HG03097 (cell line): ENCODE data around the gene DHRS4L2.
"Not testable (repeated sequence)": the region's sequence is repeated elsewhere in the genome, so short reads cannot be mapped to it uniquely, and the experiment has no call there.

ENCODE experiments used
- ATAC-seq: cut with Tn5 transposase; IDR thresholded peaks from one replicate; pipeline ENCODE4 v1.9.1; 2021; ENCODE audit not compliant: unreplicated experiment, low FRiP score

The DHRS4L2 gene

DNA sequence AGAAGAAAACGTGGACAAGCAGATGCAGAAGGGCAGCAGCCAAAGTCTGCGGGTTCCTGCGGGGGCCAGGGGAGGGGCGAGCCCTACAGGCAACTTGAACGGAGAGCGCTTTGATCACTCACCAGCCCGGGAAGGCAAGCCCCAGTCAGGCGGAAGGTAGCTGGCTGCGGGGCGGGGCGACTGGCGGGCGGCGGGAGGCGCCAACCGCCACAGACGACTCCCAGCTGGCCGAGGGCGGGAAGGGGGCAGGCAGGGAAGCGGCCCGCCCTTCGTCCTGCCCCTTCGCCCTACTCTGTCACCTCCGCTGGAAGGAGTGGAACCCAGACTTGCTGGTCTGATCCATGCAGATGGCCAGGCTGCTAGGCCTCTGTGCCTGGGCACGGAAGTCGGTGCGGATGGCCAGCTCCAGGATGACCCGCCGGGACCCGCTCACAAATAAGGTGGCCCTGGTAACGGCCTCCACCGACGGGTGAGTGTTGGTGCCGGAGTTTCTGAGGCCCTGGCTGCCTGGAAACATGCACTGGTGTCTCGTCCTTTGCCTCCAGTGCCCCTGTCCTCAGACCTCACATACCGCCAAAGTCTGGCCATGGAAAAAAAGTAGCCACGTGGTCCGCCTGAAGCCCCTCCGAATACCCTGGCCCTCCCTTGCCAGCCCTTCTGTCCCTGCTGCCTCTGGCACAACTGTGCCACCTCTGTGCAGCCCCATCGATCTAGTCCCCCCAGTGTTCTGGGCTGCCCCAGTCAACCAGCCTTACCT lies at the start of gene DHRS4L2:
DHRS4L2 (plus strand) TSS at position 323 of the 757 bp plus-strand sequence; CDS start at position 342, 19 bp downstream.
- ATAC-seq: peak; percentile 72

GRCh38 chr14:23939607-23940326 lies 49.0 kb upstream of the DHRS4L2 start:
- ATAC-seq: no peak

GRCh38 chr14:23941230-23941629 lies 47.5 kb upstream of the DHRS4L2 start:
- no peak for ATAC-seq

GRCh38 chr14:23941669-23942068 lies 47.1 kb upstream of the DHRS4L2 start:
- no peak for ATAC-seq

- no peak for ATAC-seq
Measured at GRCh38 chr14:23942587-23942986, 46.1 kb upstream of the DHRS4L2 start.

GRCh38 chr14:23949069-23949468 lies 39.7 kb upstream of the DHRS4L2 start:
- ATAC-seq: not testable (repeated sequence)

- ATAC-seq: no peak
Measured at GRCh38 chr14:23950411-23951135, 38.2 kb upstream of the DHRS4L2 start.

- ATAC-seq: not testable (repeated sequence)
Measured at GRCh38 chr14:23951136-23951466, 37.6 kb upstream of the DHRS4L2 start.

DNA sequence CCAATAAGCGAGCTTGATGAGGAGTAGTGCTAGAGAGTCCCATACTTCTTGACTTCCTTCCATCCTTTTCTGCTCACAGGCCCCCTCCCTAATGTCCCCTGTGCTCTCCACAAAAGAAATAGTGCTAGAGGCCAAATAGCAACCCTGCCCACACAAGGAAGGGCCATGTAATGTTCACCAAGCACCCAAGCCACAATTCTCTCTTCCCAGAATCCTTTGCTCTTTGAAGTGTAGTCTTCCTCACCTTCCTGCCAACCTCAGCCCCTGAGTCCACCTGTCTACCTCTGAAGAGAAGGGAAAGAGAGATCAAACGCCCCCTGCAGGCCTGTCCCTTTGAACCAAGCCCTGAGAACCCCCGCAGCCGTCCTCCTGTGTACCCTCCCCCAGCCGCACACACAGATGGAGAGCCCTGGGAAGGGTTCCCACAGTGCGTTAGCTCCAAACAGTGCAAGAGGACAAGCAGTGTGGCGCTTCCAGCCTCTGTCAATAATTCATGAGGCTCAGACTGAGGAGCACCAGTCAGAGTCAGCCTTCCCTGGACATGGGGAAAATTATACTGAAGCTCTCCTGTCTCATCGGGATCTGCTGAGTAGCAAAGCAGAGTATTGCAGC lies 37.0 kb upstream of the DHRS4L2 start:
- ATAC-seq: no peak

- not testable (repeated sequence) for ATAC-seq
Measured at GRCh38 chr14:23953116-23953463, 35.6 kb upstream of the DHRS4L2 start.

DNA sequence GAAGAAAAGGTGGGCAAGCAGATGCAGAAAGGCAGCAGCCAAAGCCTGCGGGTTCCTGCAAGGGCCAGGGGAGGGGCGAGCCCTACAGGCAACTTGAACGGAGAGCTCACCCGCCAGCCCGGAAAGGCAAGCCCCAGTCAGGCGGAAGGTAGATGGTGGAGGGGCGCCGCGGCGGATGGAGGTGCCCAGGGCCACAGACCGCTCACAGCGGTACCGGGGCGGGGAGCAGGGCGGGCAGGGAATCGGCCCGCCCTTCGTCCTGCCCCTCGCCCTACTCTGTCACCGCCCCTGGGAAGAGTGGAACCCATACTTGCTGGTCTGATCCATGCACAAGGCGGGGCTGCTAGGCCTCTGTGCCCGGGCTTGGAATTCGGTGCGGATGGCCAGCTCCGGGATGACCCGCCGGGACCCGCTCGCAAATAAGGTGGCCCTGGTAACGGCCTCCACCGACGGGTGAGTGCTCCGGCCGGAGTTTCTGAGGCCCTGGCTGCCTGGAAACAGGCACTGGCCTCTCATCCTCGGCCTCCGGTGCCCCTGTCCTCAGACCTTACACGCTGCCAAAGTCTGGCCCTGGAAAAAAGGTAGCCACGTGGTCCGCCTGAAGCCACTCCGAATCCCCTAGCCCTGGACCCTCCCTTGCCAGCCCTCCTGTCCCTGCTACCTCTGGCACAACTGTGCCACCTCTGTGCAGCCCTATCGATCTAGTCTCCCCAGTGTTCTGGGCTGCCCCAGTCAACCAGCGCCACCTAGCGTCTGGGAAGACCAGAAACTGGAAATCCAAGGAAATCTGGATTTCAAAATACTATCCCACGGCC lies 35.1 kb upstream of the DHRS4L2 start, which contains the start of gene DHRS4:
DHRS4 (plus strand) TSS at position 307 of the 815 bp plus-strand sequence; CDS start at position 326, 19 bp downstream.
- ATAC-seq: peak; percentile 61

DNA sequence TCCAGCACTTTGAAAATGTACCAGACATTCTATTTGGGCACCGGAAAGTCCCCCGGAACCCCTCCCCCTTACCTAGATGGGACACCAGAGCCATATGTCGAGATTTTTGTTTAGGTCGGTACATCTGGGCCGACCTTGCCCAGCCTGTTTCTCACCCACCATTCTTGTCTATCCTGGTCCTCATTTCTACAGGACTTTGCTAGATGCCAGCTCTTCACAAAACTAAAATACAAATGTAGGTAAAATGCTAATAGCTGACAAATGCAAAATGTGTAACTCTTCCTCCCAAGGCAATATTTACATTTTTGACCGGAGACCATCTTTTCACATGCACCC lies 34.5 kb upstream of the DHRS4L2 start:
- ATAC-seq: peak; percentile 14

DNA sequence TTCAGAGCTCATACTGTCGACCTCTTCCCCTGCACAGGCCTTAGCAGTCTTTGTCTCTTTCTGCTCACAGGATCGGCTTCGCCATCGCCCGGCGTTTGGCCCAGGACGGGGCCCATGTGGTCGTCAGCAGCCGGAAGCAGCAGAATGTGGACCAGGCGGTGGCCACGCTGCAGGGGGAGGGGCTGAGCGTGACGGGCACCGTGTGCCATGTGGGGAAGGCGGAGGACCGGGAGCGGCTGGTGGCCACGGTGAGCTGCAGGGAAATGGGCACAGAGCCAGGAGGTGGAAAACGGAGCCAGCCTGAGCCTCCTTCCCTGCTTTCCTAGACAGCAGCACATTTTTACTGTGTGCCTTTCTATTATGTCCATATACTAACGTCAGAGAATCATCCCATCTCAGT lies 33.8 kb upstream of the DHRS4L2 start:
- ATAC-seq: not testable (repeated sequence)

- ATAC-seq: not testable (repeated sequence)
Measured at GRCh38 chr14:23955811-23956210, 32.9 kb upstream of the DHRS4L2 start.

- not testable (repeated sequence) for ATAC-seq
Measured at GRCh38 chr14:23957913-23958569, 30.7 kb upstream of the DHRS4L2 start.

DNA sequence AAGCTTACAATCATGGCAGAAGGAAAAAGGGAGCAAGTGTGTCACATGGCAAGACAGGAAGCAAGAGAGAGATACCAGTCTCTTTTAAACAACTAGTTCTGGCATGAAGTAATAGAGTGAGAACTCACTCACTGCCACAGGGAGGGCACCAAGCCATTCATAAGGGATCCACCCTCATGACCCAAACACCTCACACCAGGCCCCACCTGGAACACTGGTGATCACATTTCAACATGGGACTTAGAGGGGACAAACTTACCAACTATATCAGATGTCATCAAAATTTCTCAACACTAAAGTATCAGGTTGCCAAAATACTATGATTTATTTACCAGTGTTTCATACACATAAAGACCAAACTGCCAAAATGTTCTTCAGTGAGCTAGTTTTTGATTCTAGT lies 27.8 kb upstream of the DHRS4L2 start:
- ATAC-seq: not testable (repeated sequence)

DNA sequence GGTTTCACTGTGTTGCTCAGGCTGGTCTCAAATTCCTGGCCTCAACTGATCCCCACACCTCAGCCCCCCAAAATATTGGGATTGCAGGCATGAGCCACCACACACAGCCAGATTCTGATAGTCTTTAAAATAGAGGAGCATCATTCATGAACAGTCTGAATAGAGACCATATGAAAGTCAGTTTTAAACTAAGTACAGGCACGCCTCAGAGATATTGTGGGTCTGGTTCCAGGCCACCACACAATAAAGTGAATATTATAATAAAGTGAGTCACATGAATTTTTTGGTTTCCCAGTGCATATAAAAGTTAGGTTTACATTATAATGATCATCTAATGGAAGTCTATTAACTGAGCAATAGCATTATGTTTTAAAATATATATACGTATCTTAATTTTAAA lies 27.0 kb upstream of the DHRS4L2 start:
- ATAC-seq: not testable (repeated sequence)

- not testable (repeated sequence) for ATAC-seq
Measured at GRCh38 chr14:23969130-23969480, 19.6 kb upstream of the DHRS4L2 start.

DNA sequence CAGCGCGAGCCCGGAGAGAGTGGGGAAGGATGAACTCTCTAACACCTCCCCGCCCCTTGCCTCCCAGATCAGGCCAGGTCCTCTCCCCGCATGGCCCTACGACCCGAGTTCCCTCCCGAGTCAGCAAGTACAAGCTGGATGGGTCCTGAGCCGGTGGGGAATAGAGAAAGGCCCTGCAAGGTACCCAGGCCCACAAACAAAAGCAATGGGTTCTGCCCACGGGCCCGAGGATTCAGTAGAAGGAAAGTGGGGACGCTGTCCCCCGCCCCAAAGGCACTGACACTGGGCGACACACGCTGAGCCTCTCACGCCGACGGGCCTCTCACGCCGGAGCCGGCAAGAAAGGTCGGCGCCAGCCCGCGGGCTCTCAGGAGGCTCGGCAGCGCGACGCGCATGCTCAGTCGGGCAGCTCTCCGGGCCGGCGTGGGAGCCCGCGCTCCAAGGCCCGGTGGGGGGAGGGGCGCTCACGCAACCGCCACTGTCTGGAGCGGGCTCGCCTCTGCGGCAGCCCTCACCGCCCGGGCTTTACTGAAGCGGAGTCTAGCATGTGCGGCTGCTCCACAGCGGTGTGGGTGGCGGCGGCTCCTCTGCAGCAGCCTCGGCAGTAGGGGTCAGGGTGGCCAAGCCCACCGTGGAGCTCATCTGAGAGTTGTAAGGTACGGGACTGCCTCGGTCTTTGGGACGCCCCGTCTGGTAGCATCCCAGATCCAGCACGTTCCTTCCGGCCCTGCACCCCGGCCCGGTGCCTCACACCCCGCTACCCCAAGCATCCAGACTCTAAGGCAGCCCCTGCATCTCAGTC lies 19.0 kb upstream of the DHRS4L2 start:
- not testable (repeated sequence) for ATAC-seq
